PC-9 (cell line): ENCODE data around the gene PLS3. TPM values are rescaled to one million over a fixed set of nuclear protein-coding genes. Genes with fewer than 3 reads are reported as not detected.

Experiments
- BruUV-seq: library from RNA; stranded (reverse); fragments of 400-500 nt; replicated peaks from 2 replicates; lab custom pipeline; 2021; lab: Mats Ljungman, UMichigan
- CTCF ChIA-PET: fragments of 300-600 bp; sonication (Branson Sonifier 250); formaldehyde crosslinking; loops from one replicate; lab custom pipeline; 2022; ENCODE audit warnings: antibody characterized with exemption; lab: Charles Lee
- POLR2A ChIA-PET: fragments of 300-600 bp; sonication (Branson Sonifier 250); formaldehyde crosslinking; loops from one replicate; lab custom pipeline; 2022; ENCODE audit warnings: antibody characterized with exemption; ENCODE audit not compliant: unreplicated experiment; lab: Charles Lee
- DNase-seq, 2 experiments: peaks; one replicate each; pipeline versions ENCODE4 v3.0.0 to v3.0.0-alpha.2; 2015 to 2022; ENCODE audit warnings: mixed read lengths in 1 of 2
- H2AFZ ChIP-seq: fragments of 200-600 bp; sonication (generic); 2 replicates; pipeline ENCODE4 v1.8.1; 2017; ENCODE audit warnings: antibody characterized with exemption
- H3F3A ChIP-seq: fragments of 200-600 bp; sonication (generic); 2 replicates; pipeline ENCODE4 v1.8.1; 2017; ENCODE audit warnings: antibody characterized with exemption, mild to moderate bottlenecking, low read depth; ENCODE audit not compliant: insufficient read depth
- H3K27ac ChIP-seq: fragments of 200-600 bp; sonication (generic); 2 replicates; pipeline ENCODE4 v1.6.1; 2016; ENCODE audit warnings: mixed run types
- H3K27me3 ChIP-seq: fragments of 200-600 bp; sonication (generic); 2 replicates; pipeline ENCODE4 v1.6.1; 2016; ENCODE audit warnings: low read depth, mixed run types; ENCODE audit not compliant: insufficient read depth
- H3K36me3 ChIP-seq: fragments of 200-600 bp; sonication (generic); 2 replicates; pipeline ENCODE4 v1.6.1; 2016; ENCODE audit warnings: low read depth, mixed run types
- H3K4me1 ChIP-seq: fragments of 200-600 bp; sonication (generic); replicated peaks from 2 replicates; pipeline ENCODE4 v1.6.1; 2016; ENCODE audit warnings: mixed run types; ENCODE audit not compliant: insufficient read depth
- H3K4me2 ChIP-seq: fragments of 200-600 bp; sonication (generic); 2 replicates; pipeline ENCODE4 v1.6.1; 2017; ENCODE audit warnings: mixed run types
- H3K4me3 ChIP-seq: fragments of 200-600 bp; sonication (generic); 2 replicates; pipeline ENCODE4 v1.6.1; 2016; ENCODE audit warnings: mixed run types
- H3K79me2 ChIP-seq: fragments of 200-600 bp; sonication (generic); 2 replicates; pipeline ENCODE4 v1.6.1; 2017; ENCODE audit warnings: low read depth, mixed run types
- H3K9me2 ChIP-seq: fragments of 200-600 bp; sonication (generic); 2 replicates; pipeline ENCODE4 v1.8.1; 2017; ENCODE audit warnings: mild to moderate bottlenecking; ENCODE audit not compliant: insufficient read depth
- H3K9me3 ChIP-seq: fragments of 200-600 bp; sonication (generic); 2 replicates; pipeline ENCODE4 v1.8.1; 2016; ENCODE audit warnings: low read depth; ENCODE audit not compliant: insufficient read depth
- H4K20me1 ChIP-seq: fragments of 200-600 bp; sonication (generic); 2 replicates; pipeline ENCODE4 v1.8.1; 2017; ENCODE audit not compliant: insufficient read depth
- EZH2 ChIP-seq: fragments of 200-600 bp; sonication (generic); IDR thresholded peaks from 2 replicates; pipeline ENCODE4 v1.8.0; 2017; ENCODE audit warnings: antibody characterized with exemption, low read depth
- intact Hi-C: fragments of 100-400 bp; cut with micrococcal nuclease; formaldehyde crosslinking; loops from one replicate; pipeline ENCODE4 v1.10.0; 2022; ENCODE audit not compliant: unreplicated experiment
- total RNA-seq: library from RNA; stranded (reverse); gene quantifications from 2 replicates; pipeline ENCODE4 v1.2.3, GENCODE V29; 2021
- TF ChIP-seq, protein P1 (sequence below): fragments of 200-600 bp; sonication (generic); conservative IDR thresholded peaks from 2 replicates; pipeline ENCODE4 v1.6.1; 2017; ENCODE audit warnings: mixed run types, antibody characterized with exemption, mild to moderate bottlenecking, moderate library complexity

PLS3 gene
- total RNA-seq, 1 experiment from 2014 or later: 257 TPM

DNA sequence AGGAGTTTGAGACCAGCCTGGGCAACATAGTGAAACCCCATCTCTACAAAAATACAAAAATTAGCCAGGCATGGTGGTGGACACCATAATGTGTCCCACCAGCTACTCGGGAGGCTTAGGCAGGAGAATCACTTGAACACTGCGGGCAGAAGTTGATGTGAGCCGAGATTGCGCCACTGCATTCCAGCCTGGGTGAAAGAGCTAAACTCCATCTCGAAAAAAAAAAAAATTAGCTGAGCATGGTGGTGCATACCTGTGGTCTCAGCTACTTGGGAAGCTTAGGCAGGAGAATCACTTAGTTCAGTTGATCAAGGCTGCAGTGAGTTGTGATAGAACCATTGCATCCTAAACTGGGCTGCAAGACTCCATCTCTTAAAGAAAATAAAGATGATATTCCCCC lies 91.2 kb downstream of the PLS3 start:
- no peak overlapping the region for H3K27ac ChIP-seq
- no peak for TF ChIP-seq EZH2
- TF ChIP-seq, protein P1, sequence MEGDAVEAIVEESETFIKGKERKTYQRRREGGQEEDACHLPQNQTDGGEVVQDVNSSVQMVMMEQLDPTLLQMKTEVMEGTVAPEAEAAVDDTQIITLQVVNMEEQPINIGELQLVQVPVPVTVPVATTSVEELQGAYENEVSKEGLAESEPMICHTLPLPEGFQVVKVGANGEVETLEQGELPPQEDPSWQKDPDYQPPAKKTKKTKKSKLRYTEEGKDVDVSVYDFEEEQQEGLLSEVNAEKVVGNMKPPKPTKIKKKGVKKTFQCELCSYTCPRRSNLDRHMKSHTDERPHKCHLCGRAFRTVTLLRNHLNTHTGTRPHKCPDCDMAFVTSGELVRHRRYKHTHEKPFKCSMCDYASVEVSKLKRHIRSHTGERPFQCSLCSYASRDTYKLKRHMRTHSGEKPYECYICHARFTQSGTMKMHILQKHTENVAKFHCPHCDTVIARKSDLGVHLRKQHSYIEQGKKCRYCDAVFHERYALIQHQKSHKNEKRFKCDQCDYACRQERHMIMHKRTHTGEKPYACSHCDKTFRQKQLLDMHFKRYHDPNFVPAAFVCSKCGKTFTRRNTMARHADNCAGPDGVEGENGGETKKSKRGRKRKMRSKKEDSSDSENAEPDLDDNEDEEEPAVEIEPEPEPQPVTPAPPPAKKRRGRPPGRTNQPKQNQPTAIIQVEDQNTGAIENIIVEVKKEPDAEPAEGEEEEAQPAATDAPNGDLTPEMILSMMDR: no peak
- intact Hi-C loops: loop anchor here (10.0 kb wide), 1 partner anchor 293 kb away; no protein-coding TSS in a partner anchor
- no peaks in the 10 kb centered on the region for H3K9me3 ChIP-seq
- H3K4me3 ChIP-seq: no peak overlapping the region
- H3K36me3 ChIP-seq: peaks cover 5% of the 10 kb centered on the region; the same call in 1 of the 2 replicates
- no peak overlapping the region for H2AFZ ChIP-seq
- TSS peak; percentile 13 for BruUV-seq
- H3K4me1 ChIP-seq: peaks cover 27% of the 10 kb centered on the region
- H4K20me1 ChIP-seq: no peaks in the 10 kb centered on the region
- H3K27me3 ChIP-seq: no peaks in the 10 kb centered on the region
- no peaks in the 10 kb centered on the region for H3K79me2 ChIP-seq
- ChIA-PET POLR2A (interaction anchor here (0.7 kb wide), 1 partner anchor 213 kb away, joined by 5 read pairs; no protein-coding TSS in a partner anchor), CTCF (interaction anchor here (0.7 kb wide), 1 partner anchor 34 kb away, joined by 3 read pairs; no protein-coding TSS in a partner anchor)
- H3K9me2 ChIP-seq: no peaks in the 10 kb centered on the region
- H3F3A ChIP-seq: peaks cover 18% of the 10 kb centered on the region
- H3K4me2 ChIP-seq: no peak overlapping the region
- DNase-seq: no peak

DNA sequence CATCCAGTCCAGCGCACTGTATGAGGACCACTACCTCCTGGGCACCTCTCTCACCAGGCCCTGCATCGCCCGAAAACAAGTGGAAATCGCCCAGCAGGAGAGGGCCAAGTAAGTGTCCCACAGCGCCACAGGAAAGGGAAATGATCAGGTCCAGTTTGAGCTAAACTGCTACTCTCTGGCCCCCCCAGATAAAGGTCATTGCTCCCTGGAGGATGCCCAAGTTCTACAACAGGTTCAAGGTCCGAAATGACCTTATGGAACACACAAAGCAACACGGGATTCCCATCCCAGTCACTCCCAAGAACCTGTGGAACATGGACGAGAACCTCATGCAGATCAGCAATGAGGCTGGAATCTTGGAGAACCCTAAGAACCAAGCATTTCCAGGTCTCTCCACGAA lies 104.1 kb downstream of the PLS3 start:
- Histone ChIP-seq H3K9me3 (no peaks in the 10 kb centered on the region), H3K27ac (no peak overlapping the region), H3K9me2 (no peaks in the 10 kb centered on the region), H3K4me3 (no peak overlapping the region), H3K27me3 (no peaks in the 10 kb centered on the region), H3K79me2 (no peaks in the 10 kb centered on the region), H3K36me3 (no peaks in the 10 kb centered on the region), H2AFZ (no peak overlapping the region), H3F3A (no peaks in the 10 kb centered on the region), H4K20me1 (no peaks in the 10 kb centered on the region), H3K4me1 (no peaks in the 10 kb centered on the region), H3K4me2 (no peak overlapping the region)
- intact Hi-C loops: no loop called here
- BruUV-seq: no TSS peak
- ChIA-PET POLR2A (interaction anchor here (0.6 kb wide), 1 partner anchor 1810 kb away, joined by 3 read pairs; no protein-coding TSS in a partner anchor), CTCF (no interaction called here)
- TF ChIP-seq, protein P1: no peak
- no peak for TF ChIP-seq EZH2
- no peak for DNase-seq

DNA sequence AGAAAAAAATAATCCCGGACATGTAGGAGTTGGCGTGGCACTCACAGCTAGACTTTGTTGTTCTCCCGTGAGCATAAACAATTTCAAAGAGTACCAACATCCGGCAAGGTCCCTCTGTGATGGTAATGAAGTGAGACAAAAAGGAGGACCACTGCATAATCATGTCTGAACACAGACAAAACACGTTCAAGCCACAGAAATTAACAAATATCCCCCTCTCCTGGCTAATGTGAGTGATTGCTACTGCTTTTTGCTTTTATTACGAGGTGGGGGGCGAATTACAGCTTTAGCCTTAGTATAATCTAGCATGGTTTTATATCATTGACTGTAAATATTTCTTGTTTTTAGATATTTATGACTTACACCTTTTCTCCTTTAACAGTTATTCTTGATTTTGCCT lies 118.5 kb downstream of the PLS3 start:
- no peaks in the 10 kb centered on the region for H3K27me3 ChIP-seq
- ChIA-PET POLR2A (no interaction called here), CTCF (interaction anchor here (0.6 to 0.8 kb wide), 2 partner anchors 12 to 736 kb away, joined by 3 read pairs; no protein-coding TSS in a partner anchor)
- H3K9me2 ChIP-seq: no peaks in the 10 kb centered on the region
- no peaks in the 10 kb centered on the region for H3K9me3 ChIP-seq
- intact Hi-C loops: loop anchor here (1.0 kb wide), 2 partner anchors 349 to 452 kb away; no protein-coding TSS in a partner anchor
- H4K20me1 ChIP-seq: no peaks in the 10 kb centered on the region
- no peaks in the 10 kb centered on the region for H3K36me3 ChIP-seq
- no peaks in the 10 kb centered on the region for H3K79me2 ChIP-seq
- BruUV-seq: no TSS peak
- H2AFZ ChIP-seq: no peak overlapping the region; the same call in 1 of the 2 replicates
- no peaks in the 10 kb centered on the region for H3F3A ChIP-seq
- H3K4me2 ChIP-seq: peak overlapping the region; percentile 55
- no peaks in the 10 kb centered on the region for H3K4me1 ChIP-seq
- DNase-seq: no peak
- H3K4me3 ChIP-seq: no peak overlapping the region
- TF ChIP-seq, protein P1: peak; percentile 61
- TF ChIP-seq EZH2: no peak
- no peak overlapping the region for H3K27ac ChIP-seq
